Measurements from ENCODE around the gene SCAMP3. TPM values are rescaled to one million over a fixed set of nuclear protein-coding genes. Genes with fewer than 3 reads are reported as not detected.

The SCAMP3 gene
- total and polyA plus RNA-seq, 7 experiments from 2014 or later = 50.8 to 219 (median 110) TPM

DNA sequence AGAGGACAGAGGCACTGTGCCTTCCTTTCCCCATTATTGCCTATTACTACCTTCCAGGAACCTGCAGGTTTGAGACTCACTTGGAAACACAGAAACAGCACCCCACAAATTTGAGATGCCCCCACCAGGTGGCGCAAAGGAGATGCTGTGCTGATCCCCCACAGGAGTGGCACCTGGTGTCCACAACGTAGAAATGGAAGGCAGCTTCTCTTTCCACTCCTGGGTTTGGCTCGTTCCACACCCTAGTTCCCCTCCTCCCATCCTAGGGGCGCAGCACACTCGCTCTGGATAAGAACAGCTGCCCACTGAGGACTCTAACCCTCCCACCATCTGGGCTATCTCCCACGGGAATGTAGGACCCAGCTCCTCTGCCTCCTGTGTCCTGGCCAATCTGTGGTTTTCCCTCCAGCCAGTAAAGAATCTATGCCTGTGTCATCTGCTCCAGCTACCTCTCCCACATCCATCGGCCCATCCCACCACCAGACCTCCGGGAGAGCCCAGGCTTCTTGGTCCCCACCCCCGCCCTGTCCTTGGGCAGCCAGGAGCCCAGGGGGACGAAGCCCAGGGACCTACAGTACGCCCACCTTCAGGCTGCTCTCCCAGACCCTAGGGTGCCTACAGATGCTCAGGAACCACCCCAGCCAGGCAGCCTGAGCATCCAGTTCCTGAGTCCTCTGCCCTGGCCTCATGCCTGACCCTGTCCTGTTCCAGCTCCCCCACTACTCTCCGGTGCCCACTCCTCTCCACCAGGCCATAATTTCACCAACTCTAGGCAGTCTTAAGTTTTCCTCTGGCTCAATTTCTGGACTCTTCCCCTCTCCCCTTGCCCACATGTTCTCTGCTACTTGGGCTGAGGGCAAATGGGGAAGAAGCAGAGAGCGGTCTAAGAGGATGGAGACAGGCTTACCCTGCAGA is 55.0 kb downstream of the SCAMP3 start:
- no peaks in the 10 kb centered on the region for H3K27me3 ChIP-seq (ENCODE audit: control insufficient read depth in 2 of 2, insufficient read depth in 2 of 2, low read length in 2 of 2)
- H3K36me3 ChIP-seq (ENCODE audit: control insufficient read depth in 2 of 3, insufficient read depth in 3 of 3, low read length in 3 of 3) = peaks cover 0 to 18% (median 0%) of the 10 kb centered on the region in 3 experiments
- peak overlapping the region; percentile 26 to 80 (median 65) for H3K4me3 Mint-ChIP-seq
- H3K27ac Mint-ChIP-seq = peak overlapping the region; percentile 81 to 96 (median 92)
- H3K36me3 Mint-ChIP-seq = peaks cover 0 to 4% (median 0%) of the 10 kb centered on the region in 5 donors
- ChIA-PET CTCF (interaction anchor here (0.7 to 7.4 kb wide), 15 partner anchors 9 to 386 kb away, joined by 3 to 86 read pairs (median 5); partner anchors contain the start of gene KRTCAP2), POLR2A (interaction anchor here (0.6 to 5.3 kb wide), 12 partner anchors 11 to 66 kb away, joined by 3 to 63 read pairs (median 4); partner anchors contain the start of gene CLK2)
- H3K4me1 ChIP-seq (ENCODE audit: control insufficient read depth in 2 of 2, insufficient read depth in 2 of 2, low read length in 2 of 2) = peaks cover 20 to 21% of the 10 kb centered on the region in 2 donors
- peaks cover 0 to 1% (median 0%) of the 10 kb centered on the region in 11 donors for H3K9me3 Mint-ChIP-seq
- H3K4me1 Mint-ChIP-seq = peaks cover 19 to 30% (median 27%) of the 10 kb centered on the region in 7 donors
- H3K4me3 ChIP-seq (ENCODE audit: low read length) = no peak overlapping the region
- peak overlapping the region; percentile 100 for H3K27ac ChIP-seq (ENCODE audit: low read depth, low read length)
- ATAC-seq (peak; percentile 49), DNase-seq (peak; percentile 81 to 92 (median 88))
- H3K27me3 Mint-ChIP-seq = no peaks in the 10 kb centered on the region
- H3K9me3 ChIP-seq (ENCODE audit: control insufficient read depth in 2 of 3, low read length in 3 of 3) = no peaks in the 10 kb centered on the region
- intact Hi-C loops (cut with micrococcal nuclease) = loop anchor here (1.0 to 5.0 kb wide), 7 partner anchors 19 to 392 kb away; partner anchors contain the start of gene ENTREP3 (in 1 of the 2)

Other genes starting within 250 kb of the SCAMP3 start
- 1 to 10 TPM in 4 of 5 experiments, under 1 TPM in 1; 0.22 to 3.3 (median 2.4) TPM for gene DCST2, start 228.6 kb downstream of the SCAMP3 start, total RNA-seq
- gene DCST2, start 228.6 kb downstream of the SCAMP3 start, polyA plus RNA-seq = not detected
- under 1 TPM in 3 of 5 experiments, not detected in 2; 0.19 to 0.78 (median 0.42) TPM for gene DCST1, start 228.5 kb downstream of the SCAMP3 start, total RNA-seq
- gene DCST1, start 228.5 kb downstream of the SCAMP3 start, polyA plus RNA-seq = not detected
- 10 to 100 TPM; 16.9 to 53.7 (median 28.8) TPM for gene ADAM15, start 211.0 kb downstream of the SCAMP3 start, total RNA-seq
- 1 to 10 TPM; 5.8 to 8.5 TPM for gene ADAM15, start 211.0 kb downstream of the SCAMP3 start, polyA plus RNA-seq
- gene EFNA4, start 198.6 kb downstream of the SCAMP3 start, total RNA-seq = 1 to 10 TPM; 3.9 to 9.4 (median 7.7) TPM
- 1 to 10 TPM; 2.1 to 3.9 TPM for gene EFNA4, start 198.6 kb downstream of the SCAMP3 start, polyA plus RNA-seq
- 1 to 10 TPM in 4 of 5 experiments, under 1 TPM in 1; 0.42 to 4.0 (median 2.7) TPM for gene EFNA3, start 183.5 kb downstream of the SCAMP3 start, total RNA-seq
- under 1 TPM; 0.51 to 0.72 TPM for gene EFNA3, start 183.5 kb downstream of the SCAMP3 start, polyA plus RNA-seq
- 1 to 10 TPM in 4 of 5 experiments, not detected in 1; 4.0 to 7.3 (median 5.6) TPM for gene EFNA1, start 134.5 kb downstream of the SCAMP3 start, total RNA-seq
- 10 to 100 TPM; 11.1 to 16.8 TPM for gene EFNA1, start 134.5 kb downstream of the SCAMP3 start, polyA plus RNA-seq
- 10 to 100 TPM; 21.1 to 35.6 (median 24.3) TPM for gene SLC50A1, start 126.5 kb downstream of the SCAMP3 start, total RNA-seq
- 10 to 100 TPM; 51.0 to 64.8 TPM for gene SLC50A1, start 126.5 kb downstream of the SCAMP3 start, polyA plus RNA-seq
- gene DPM3, start 121.8 kb downstream of the SCAMP3 start, total RNA-seq = 10 to 100 TPM; 29.1 to 50.4 (median 43.8) TPM
- 100 to 1,000 TPM in 1 of 2 donors, 10 to 100 TPM in 1; 99.2 to 128 TPM for gene DPM3, start 121.8 kb downstream of the SCAMP3 start, polyA plus RNA-seq
- gene KRTCAP2, start 89.1 kb downstream of the SCAMP3 start, total RNA-seq = 100 to 1,000 TPM in 4 of 5 experiments, 10 to 100 TPM in 1; 97.4 to 236 (median 155) TPM
- 100 to 1,000 TPM; 450 to 469 TPM for gene KRTCAP2, start 89.1 kb downstream of the SCAMP3 start, polyA plus RNA-seq
- 10 to 100 TPM in 1 of 5 experiments, 1 to 10 TPM in 4; 3.5 to 21.9 (median 4.1) TPM for gene TRIM46, start 88.5 kb downstream of the SCAMP3 start, total RNA-seq
- 1 to 10 TPM in 1 of 2 donors, under 1 TPM in 1; 0.69 to 1.3 TPM for gene TRIM46, start 88.5 kb downstream of the SCAMP3 start, polyA plus RNA-seq
- gene THBS3, start 54.5 kb downstream of the SCAMP3 start, total RNA-seq = 10 to 100 TPM; 26.0 to 35.9 (median 28.1) TPM
- 1 to 10 TPM in 1 of 2 donors, under 1 TPM in 1; 0.87 to 2.6 TPM for gene THBS3, start 54.5 kb downstream of the SCAMP3 start, polyA plus RNA-seq
- gene MTX1, start 53.7 kb downstream of the SCAMP3 start, total RNA-seq = 10 to 100 TPM; 19.5 to 40.8 (median 22.0) TPM
- 10 to 100 TPM; 48.9 to 49.9 TPM for gene MTX1, start 53.7 kb downstream of the SCAMP3 start, polyA plus RNA-seq
- 10 to 100 TPM in 4 of 5 experiments, 1 to 10 TPM in 1; 8.2 to 24.3 (median 13.8) TPM for gene ENTREP3, start 6.9 kb downstream of the SCAMP3 start, total RNA-seq
- gene ENTREP3, start 6.9 kb downstream of the SCAMP3 start, polyA plus RNA-seq = 1 to 10 TPM; 1.8 to 2.0 TPM
- gene CLK2, start 11.1 kb upstream of the SCAMP3 start, total RNA-seq = 100 to 1,000 TPM in 2 of 5 experiments, 10 to 100 TPM in 3; 72.2 to 137 (median 94.7) TPM
- gene CLK2, start 11.1 kb upstream of the SCAMP3 start, polyA plus RNA-seq = 10 to 100 TPM; 16.7 to 31.0 TPM
- 1 to 10 TPM; 1.6 to 3.3 (median 2.8) TPM for gene HCN3, start 15.1 kb upstream of the SCAMP3 start, total RNA-seq
- under 1 TPM in 1 of 2 donors, not detected in 1; 0.07 TPM for gene HCN3, start 15.1 kb upstream of the SCAMP3 start, polyA plus RNA-seq
- gene PKLR, start 39.1 kb upstream of the SCAMP3 start, total RNA-seq = not detected
- under 1 TPM in 1 of 2 donors, not detected in 1; 0.06 TPM for gene PKLR, start 39.1 kb upstream of the SCAMP3 start, polyA plus RNA-seq
- 100 to 1,000 TPM in 1 of 5 experiments, 10 to 100 TPM in 4; 58.5 to 193 (median 79.0) TPM for gene FDPS, start 46.5 kb upstream of the SCAMP3 start, total RNA-seq
- 100 to 1,000 TPM in 1 of 2 donors, 10 to 100 TPM in 1; 99.3 to 102 TPM for gene FDPS, start 46.5 kb upstream of the SCAMP3 start, polyA plus RNA-seq
- gene RUSC1, start 58.5 kb upstream of the SCAMP3 start, total RNA-seq = 10 to 100 TPM; 14.9 to 26.8 (median 15.7) TPM
- 1 to 10 TPM; 6.8 to 7.7 TPM for gene RUSC1, start 58.5 kb upstream of the SCAMP3 start, polyA plus RNA-seq

All from naive thymus-derived CD4-positive, alpha-beta T cell (primary cell).